Measurements from ENCODE around the gene ZNF611.
"Not testable (repeated sequence)": the region's sequence is repeated elsewhere in the genome, so short reads cannot be mapped to it uniquely, and the experiment has no call there.

DNA sequence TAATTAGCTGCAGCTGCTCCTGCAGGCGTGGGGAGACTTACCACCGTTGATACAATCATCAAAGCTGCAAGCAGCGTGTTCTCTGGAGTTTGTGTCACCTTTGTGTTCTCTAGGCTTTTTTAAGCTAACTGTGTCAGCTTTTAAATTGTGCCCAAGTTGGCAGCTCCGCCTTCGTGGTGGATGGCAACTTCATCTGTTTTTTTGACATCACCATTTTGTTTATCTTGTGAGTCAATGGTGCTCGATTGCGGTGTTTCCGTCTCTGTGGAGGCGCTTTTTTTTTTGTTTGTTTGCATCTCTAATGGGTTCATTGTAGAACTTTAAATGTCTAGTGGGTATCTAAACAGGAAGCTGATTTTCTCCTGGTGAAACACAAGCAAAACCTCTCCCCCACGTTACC lies 11.1 kb upstream of the ZNF611 start:
- TF ChIP-seq, protein P1, sequence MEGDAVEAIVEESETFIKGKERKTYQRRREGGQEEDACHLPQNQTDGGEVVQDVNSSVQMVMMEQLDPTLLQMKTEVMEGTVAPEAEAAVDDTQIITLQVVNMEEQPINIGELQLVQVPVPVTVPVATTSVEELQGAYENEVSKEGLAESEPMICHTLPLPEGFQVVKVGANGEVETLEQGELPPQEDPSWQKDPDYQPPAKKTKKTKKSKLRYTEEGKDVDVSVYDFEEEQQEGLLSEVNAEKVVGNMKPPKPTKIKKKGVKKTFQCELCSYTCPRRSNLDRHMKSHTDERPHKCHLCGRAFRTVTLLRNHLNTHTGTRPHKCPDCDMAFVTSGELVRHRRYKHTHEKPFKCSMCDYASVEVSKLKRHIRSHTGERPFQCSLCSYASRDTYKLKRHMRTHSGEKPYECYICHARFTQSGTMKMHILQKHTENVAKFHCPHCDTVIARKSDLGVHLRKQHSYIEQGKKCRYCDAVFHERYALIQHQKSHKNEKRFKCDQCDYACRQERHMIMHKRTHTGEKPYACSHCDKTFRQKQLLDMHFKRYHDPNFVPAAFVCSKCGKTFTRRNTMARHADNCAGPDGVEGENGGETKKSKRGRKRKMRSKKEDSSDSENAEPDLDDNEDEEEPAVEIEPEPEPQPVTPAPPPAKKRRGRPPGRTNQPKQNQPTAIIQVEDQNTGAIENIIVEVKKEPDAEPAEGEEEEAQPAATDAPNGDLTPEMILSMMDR (IDR thresholded peaks at IDR 0.05), result not testable (repeated sequence)
- TF ChIP-seq EZH2, EZH2phosphoT487 (IDR thresholded peaks at IDR 0.05): not testable (repeated sequence)
